Measurements from ENCODE around the gene GLRA3.

GRCh38 chr4:174739576-174739975 lies 89.5 kb downstream of the GLRA3 start:
- TF ChIP-seq CTCF (conservative IDR thresholded peaks at IDR 0.05 in 1 of 2, IDR thresholded peaks at IDR 0.05 in 1 of 2; ENCODE audit: low read depth in 1 of 2, low read length in 2 of 2) (no peak), EZH2 (IDR thresholded peaks at IDR 0.05; ENCODE audit: low read length, missing control alignments) (no peak)
